ENCODE results near the gene PTPN1.
"Not testable (repeated sequence)": the region's sequence is repeated elsewhere in the genome, so short reads cannot be mapped to it uniquely, and the experiment has no call there.

The PTPN1 gene

DNA sequence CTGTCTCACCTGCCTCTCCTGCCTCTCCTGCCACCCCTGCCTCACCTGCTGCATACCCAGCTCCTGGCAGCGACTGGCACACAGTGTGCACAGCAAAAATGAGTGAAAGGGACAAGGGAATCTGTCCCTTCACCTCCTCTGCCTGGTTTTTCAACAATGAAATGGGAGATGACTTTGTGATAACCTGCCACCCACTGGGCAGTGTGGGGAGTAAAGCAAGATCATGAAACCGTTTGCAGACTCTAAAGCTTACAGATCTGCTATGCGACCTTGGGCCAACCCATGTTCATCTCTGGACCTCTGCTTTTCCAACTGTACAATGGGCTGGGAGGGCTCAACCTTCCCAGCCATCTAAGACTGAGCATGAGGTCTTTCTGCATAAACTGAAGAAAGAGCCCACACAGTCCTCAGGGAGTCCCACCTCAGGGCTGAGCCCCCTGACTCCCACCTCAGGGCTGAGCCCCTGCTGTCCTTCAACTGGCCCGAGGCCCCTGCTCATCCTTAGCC, 100.1 kb downstream of the PTPN1 start:
- no peak for DNase-seq (ENCODE audit: low spot score)
- TF ChIP-seq, protein P1, sequence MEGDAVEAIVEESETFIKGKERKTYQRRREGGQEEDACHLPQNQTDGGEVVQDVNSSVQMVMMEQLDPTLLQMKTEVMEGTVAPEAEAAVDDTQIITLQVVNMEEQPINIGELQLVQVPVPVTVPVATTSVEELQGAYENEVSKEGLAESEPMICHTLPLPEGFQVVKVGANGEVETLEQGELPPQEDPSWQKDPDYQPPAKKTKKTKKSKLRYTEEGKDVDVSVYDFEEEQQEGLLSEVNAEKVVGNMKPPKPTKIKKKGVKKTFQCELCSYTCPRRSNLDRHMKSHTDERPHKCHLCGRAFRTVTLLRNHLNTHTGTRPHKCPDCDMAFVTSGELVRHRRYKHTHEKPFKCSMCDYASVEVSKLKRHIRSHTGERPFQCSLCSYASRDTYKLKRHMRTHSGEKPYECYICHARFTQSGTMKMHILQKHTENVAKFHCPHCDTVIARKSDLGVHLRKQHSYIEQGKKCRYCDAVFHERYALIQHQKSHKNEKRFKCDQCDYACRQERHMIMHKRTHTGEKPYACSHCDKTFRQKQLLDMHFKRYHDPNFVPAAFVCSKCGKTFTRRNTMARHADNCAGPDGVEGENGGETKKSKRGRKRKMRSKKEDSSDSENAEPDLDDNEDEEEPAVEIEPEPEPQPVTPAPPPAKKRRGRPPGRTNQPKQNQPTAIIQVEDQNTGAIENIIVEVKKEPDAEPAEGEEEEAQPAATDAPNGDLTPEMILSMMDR (IDR thresholded peaks at IDR 0.05; ENCODE audit: extremely low read depth, insufficient read depth, missing control alignments) = no peak
- in situ Hi-C loops (cut with MboI; ENCODE audit: low pct_unique_long_range_greater_than_20kb, low sequenced_read_pairs, unreplicated experiment) = no loop called here

DNA sequence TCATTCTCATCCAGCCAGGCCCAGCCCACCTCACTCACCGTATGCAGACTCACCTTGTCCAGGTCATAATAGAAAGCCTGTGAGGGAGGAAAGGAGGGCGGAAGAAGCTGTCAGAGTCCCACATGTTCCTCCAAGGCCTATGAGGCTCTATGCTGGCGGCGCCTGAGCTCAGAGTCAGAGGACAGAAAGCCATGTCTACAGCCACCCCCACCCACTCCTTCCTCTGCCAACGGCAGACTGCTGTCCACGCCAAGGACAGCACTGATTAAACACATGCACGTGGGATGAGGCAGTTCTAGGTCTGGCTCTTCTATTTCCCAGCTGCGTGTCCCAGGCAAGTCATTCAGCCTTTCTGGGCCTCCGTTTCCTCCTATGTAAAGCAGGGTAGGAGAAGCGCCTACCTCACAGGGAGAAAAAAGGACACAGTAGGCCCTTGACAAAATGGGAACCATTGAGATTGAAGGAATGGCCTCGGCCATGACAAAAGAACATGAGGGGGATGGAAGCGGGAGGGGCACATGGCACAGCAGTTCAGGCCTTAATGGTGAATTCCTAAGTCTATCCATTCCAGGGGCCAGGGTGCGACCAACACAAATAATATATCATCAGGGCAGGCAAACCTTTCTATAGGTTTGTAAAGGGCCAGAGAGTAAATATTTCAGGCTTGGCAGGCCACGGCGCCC, 101.1 kb downstream of the PTPN1 start:
- TF ChIP-seq, protein P1 (IDR thresholded peaks at IDR 0.05; ENCODE audit: extremely low read depth, insufficient read depth, missing control alignments) = no peak
- in situ Hi-C loops (cut with MboI; ENCODE audit: low pct_unique_long_range_greater_than_20kb, low sequenced_read_pairs, unreplicated experiment) = no loop called here
- DNase-seq (ENCODE audit: low spot score) = no peak

DNA sequence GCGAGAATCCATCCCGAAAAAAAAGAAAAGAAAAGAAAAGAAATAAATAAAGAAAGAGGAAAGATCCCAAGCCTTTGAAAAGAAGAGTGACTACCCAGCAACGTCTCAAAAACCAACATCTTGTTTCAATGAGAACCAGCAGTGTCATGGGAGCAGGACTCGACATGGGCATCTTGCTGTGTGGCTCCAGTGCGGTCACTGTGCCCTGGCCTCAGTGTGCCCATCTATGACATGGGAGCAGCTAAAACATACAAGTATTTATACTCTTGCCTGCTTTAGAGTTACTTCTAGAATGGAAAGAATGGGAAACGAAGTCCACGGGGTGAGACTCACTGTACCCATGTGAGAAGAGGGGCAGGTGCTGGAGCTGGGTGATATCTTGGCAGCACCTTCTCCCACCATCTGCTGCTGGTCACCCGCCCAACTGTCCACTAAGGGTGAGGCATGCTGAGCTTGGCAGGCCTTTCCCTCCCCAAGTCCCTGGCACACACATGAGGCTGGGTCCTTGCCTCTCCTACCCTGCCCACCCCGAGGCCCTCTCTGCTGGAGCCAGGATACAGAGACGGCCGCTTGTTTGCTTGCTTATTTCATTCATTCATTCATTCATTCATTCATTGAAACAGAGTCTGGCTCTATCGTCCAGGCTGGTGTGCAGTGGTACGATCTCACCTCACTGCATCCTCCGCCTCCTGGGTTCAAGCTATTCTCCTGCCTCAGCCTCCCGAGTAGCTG, 103.4 kb downstream of the PTPN1 start:
- in situ Hi-C loops (cut with MboI; ENCODE audit: low pct_unique_long_range_greater_than_20kb, low sequenced_read_pairs, unreplicated experiment) = no loop called here
- TF ChIP-seq, protein P1 (IDR thresholded peaks at IDR 0.05; ENCODE audit: extremely low read depth, insufficient read depth, missing control alignments) = no peak
- DNase-seq (ENCODE audit: low spot score) = no peak

DNA sequence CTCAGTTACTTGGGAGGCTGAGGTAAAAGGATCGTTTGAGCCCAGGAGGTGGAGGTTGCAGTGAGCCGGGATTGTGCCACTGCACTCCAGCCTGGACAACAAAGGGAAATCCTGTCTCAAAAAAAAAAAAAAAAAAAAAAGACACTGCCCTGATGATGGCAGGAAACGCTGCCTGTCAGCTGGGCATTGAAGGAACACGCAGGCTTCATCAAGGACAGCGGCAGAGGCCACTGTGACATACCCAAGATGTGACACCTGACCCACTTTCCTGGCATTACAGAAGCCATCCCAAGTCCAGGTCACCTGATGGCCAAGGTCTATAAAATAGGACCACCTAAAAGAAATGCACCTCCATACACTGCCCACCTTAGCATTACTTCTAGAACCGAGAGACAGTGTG, 105.2 kb downstream of the PTPN1 start:
- DNase-seq (ENCODE audit: low spot score) = no peak
- TF ChIP-seq, protein P1 (IDR thresholded peaks at IDR 0.05; ENCODE audit: extremely low read depth, insufficient read depth, missing control alignments) = no peak
- in situ Hi-C loops (cut with MboI; ENCODE audit: low pct_unique_long_range_greater_than_20kb, low sequenced_read_pairs, unreplicated experiment) = no loop called here

DNA sequence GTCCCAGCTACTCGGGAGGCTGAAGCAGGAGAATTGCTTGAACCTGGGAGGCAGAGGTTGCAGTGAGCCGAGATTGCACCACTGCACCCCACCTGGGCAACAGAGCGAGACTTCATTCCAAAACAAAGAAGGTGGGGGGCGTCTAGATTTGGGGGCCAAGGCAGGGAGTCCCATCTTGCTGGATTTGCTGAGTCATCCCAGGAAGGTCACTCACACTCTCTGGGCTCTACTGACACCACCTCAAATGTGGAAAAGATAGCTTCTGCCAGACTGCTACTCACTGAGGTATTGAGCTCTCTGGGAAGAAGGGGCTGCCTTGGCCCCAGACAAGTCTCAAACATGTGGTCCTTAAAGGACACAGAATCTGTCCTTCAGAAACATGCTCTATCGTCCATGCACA, 106.8 kb downstream of the PTPN1 start:
- TF ChIP-seq, protein P1 (IDR thresholded peaks at IDR 0.05; ENCODE audit: extremely low read depth, insufficient read depth, missing control alignments) = no peak
- DNase-seq (ENCODE audit: low spot score) = no peak
- in situ Hi-C loops (cut with MboI; ENCODE audit: low pct_unique_long_range_greater_than_20kb, low sequenced_read_pairs, unreplicated experiment) = no loop called here

DNA sequence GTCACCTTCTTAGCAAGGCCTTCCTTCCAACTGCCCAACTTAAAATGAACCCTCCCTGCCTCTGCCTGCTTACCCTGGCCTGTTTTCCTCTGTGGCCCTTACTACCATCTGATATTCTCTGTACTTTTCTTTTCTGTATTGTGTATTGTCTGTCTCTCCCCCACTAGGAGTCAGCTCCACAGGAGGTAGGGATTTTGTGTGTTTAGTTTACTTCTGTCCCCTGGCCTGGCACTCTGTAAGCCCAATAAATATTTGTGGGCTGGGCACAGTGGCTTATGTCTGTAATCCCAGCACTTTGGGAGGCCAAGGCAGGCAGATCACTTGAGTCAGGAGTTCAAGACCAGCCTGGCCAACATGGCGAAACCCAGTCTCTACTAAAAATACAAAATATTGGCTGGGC, 108.4 kb downstream of the PTPN1 start:
- in situ Hi-C loops (cut with MboI; ENCODE audit: low pct_unique_long_range_greater_than_20kb, low sequenced_read_pairs, unreplicated experiment) = no loop called here
- TF ChIP-seq, protein P1 (IDR thresholded peaks at IDR 0.05; ENCODE audit: extremely low read depth, insufficient read depth, missing control alignments) = no peak

DNA sequence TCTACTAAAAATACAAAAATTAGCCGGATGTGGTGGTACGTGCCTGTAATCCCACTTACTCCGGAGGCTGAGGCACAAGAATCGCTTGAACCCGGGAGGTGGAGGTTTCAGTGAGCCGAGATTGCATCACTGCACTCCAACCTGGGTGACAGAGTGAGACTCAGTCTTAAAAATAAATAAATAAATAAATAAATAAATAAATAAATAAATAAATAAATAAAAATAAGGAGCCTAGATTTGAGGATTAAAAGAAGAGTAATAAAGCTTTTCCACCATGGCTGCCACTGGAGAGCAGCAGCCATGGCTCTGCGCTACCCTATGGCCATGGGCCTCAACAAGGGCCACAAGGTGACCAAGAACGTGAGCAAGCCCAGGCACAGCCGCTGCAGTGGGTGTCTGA, 110.3 kb downstream of the PTPN1 start:
- in situ Hi-C loops (cut with MboI; ENCODE audit: low pct_unique_long_range_greater_than_20kb, low sequenced_read_pairs, unreplicated experiment); DNase-seq (ENCODE audit: low spot score): not testable (repeated sequence)

More for the DNA sequence above, 108.4 kb downstream of the PTPN1 start:
- DNase-seq (ENCODE audit: low spot score) = no peak
